BE2C (cell line): Measurements from ENCODE around the gene BHMT.

Experiments
- DNase-seq: peaks from one replicate; pipeline ENCODE4 v3.0.0-alpha.2; 2020
- H3K27me3 ChIP-seq: fragments of 250-450 bp; sonication (Bioruptor Pico); 2 replicates; pipeline ENCODE4 v1.5.1; 2020; ENCODE audit warnings: mild to moderate bottlenecking
- H3K36me3 ChIP-seq: fragments of 250-450 bp; sonication (Bioruptor Pico); 2 replicates; pipeline ENCODE4 v1.5.1; 2020; ENCODE audit warnings: mild to moderate bottlenecking
- H3K4me1 ChIP-seq: fragments of 250-450 bp; sonication (Bioruptor Pico); 2 replicates; pipeline ENCODE4 v1.5.1; 2020
- H3K4me3 ChIP-seq: 2 replicates; pipeline ENCODE4 v1.5.1; 2011; ENCODE audit warnings: low read depth, low read length
- H3K9me3 ChIP-seq: fragments of 250-450 bp; sonication (Bioruptor Pico); 2 replicates; pipeline ENCODE4 v1.5.1; 2020
- TF ChIP-seq, protein P1 (sequence below): IDR thresholded peaks from 2 replicates; pipeline ENCODE4 v1.5.1; 2012; ENCODE audit warnings: mild to moderate bottlenecking, low read depth, low read length

Gene BHMT

DNA sequence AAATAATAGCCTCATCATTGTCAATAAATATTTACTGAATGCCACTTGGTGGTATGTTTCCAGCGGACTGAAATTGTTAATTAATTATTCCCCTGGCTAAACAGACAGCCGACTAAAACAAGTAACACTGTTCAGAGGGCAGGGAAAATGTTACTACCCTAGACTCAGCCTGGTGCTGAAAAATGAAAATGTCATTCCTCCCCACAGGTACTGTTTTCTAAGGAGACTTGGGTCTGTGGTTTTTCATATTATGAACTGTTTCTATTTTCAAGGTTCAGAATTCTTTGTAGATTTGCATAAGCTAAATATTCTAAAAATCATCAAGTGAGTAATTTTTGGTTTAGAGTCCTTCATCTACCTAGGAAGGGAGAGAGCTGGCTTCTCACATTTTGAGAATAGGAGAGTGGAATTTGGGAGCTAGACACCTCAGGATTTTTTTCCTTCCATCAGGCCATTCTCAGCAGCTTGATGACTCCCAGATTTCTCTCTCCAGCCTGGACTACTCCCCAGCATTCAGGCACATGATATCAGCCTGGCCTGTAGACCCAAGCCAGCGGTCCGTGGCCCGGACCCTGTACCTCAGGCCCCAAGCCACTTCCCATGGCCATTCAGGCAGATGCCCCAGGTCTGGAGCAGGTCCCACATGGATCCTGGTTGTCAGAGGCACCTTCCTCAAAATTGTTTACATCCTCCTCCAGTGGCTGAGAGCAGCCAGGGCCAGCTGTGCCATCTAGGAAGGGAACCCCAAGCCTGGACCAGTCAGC is 24.4 kb downstream of the BHMT start:
- no peak for DNase-seq
- H3K27me3 ChIP-seq, result no peaks in the 10 kb centered on the region
- TF ChIP-seq, protein P1, sequence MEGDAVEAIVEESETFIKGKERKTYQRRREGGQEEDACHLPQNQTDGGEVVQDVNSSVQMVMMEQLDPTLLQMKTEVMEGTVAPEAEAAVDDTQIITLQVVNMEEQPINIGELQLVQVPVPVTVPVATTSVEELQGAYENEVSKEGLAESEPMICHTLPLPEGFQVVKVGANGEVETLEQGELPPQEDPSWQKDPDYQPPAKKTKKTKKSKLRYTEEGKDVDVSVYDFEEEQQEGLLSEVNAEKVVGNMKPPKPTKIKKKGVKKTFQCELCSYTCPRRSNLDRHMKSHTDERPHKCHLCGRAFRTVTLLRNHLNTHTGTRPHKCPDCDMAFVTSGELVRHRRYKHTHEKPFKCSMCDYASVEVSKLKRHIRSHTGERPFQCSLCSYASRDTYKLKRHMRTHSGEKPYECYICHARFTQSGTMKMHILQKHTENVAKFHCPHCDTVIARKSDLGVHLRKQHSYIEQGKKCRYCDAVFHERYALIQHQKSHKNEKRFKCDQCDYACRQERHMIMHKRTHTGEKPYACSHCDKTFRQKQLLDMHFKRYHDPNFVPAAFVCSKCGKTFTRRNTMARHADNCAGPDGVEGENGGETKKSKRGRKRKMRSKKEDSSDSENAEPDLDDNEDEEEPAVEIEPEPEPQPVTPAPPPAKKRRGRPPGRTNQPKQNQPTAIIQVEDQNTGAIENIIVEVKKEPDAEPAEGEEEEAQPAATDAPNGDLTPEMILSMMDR, result no peak

DNA sequence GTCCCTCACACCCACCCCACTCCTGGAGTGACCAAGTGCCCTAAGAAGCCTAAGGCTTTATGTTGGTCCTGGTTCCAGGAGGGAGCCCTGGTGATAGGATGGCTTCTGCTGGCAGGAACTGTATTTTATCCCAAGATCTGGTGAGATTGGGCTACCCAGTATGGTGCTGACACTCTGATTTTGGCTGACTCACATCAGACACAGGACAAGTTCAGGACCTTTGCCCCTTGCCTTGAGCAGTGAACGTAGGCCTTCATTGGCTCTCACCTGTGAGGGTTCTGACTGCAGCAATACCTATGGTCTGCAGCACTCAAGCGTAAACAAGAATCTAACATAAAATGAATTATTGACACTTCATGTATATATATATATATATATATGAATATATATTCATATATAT is 25.0 kb downstream of the BHMT start:
- TF ChIP-seq, protein P1, result no peak
- no peaks in the 10 kb centered on the region for H3K9me3 ChIP-seq
- no peak for DNase-seq
- H3K27me3 ChIP-seq, result no peaks in the 10 kb centered on the region
- H3K4me3 ChIP-seq, result no peak overlapping the region
- no peaks in the 10 kb centered on the region for H3K4me1 ChIP-seq
- no peaks in the 10 kb centered on the region for H3K36me3 ChIP-seq

More for the DNA sequence above, 24.4 kb downstream of the BHMT start:
- H3K4me3 ChIP-seq, result no peak overlapping the region
- H3K36me3 ChIP-seq, result no peaks in the 10 kb centered on the region
- H3K9me3 ChIP-seq, result no peaks in the 10 kb centered on the region
- H3K4me1 ChIP-seq, result no peaks in the 10 kb centered on the region

DNA sequence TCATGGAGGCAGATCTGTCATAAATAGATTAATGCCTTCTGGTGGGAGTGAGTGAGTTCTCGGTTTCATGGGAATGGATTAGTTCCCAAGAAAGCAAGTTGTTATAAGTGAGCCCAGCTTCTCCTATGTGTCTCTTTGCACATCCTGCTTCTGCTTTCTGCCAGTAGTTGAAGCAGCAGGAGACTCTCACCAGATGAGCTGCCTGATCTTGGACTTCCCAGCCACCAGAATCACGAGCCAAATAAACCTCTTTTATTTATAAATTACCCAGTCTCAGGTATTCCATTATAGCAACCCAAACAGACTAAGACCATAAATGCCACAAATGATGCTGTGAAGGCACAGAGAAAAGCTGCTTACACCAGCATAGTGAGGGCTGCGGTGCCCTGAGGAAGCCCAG is 28.9 kb downstream of the BHMT start:
- no peaks in the 10 kb centered on the region for H3K4me1 ChIP-seq
- no peak for DNase-seq
- H3K27me3 ChIP-seq, result no peaks in the 10 kb centered on the region
- TF ChIP-seq, protein P1, result no peak
- H3K9me3 ChIP-seq, result no peaks in the 10 kb centered on the region
- H3K4me3 ChIP-seq, result no peak overlapping the region
- H3K36me3 ChIP-seq, result no peaks in the 10 kb centered on the region

DNA sequence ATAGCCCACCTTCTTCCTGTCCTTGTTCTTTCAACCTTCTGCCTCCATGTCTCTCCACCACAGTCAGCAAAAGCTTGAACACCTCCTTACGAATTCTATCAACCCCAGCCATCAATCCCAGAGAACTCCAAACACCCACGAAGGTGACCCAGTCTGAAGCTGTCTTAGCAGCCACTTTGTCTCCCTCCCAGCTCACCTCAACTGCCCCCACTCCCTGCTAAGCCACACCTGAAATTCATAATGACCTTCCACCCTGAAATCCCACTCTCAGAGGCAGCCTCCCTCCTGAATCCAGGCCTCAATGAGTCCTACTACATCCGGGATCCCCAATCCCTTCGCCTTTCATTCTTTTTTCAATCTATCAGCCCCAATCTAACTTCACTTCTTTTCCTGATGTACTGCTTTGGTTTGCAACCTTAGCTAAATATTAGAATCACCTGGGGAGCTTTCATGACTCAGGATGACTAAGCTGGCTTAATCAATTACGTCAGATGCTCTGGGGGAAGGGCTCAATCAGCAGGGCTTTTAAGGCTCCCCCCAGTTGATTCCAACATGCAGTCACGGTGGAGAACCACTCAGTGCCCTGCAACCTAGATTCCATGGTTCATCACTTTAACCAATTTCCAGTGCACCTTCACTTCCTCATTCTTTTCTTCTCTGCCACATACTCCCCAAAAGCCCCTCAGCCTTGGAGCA is 32.2 kb downstream of the BHMT start:
- Histone ChIP-seq H3K36me3 (no peaks in the 10 kb centered on the region), H3K9me3 (no peaks in the 10 kb centered on the region), H3K4me3 (no peak overlapping the region), H3K27me3 (no peaks in the 10 kb centered on the region), H3K4me1 (no peaks in the 10 kb centered on the region)
- TF ChIP-seq, protein P1, result no peak
- no peak for DNase-seq

DNA sequence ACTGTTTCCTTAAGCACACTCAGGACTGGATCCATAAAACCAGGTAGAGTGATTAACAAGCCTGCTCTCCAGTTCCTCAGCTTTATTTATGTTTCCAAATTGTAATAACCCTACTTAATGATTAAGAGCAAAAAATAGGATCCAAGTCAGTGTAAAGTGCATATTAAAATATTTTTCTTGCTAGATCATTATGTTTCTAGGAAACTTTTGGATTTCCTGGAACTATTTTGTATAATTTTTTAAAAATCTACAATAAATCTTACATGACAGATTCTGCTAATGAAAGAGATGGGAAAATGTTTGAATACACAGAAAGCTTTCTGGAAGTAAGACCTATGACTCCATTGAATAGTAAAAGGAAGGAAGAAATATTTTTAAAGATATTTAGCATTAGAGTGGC is 35.5 kb downstream of the BHMT start:
- H3K9me3 ChIP-seq, result no peaks in the 10 kb centered on the region

DNA sequence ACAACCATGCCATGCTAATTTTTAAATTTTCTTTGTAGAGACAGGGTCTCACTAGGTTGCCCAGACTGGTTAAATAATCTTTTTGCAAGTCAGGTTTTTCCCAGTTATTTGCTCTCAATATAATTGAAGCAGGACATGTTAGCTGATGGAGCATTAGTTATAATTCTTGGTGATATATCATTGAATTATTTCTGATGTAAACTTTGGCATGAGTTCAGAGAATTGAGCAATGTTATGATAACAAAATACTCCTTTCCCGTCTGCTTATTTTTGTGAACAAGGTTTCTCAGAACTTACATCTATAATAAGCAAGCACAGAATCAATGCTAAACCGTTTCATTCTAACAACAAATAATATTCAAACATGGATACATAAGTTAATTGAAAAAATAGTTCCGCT is 37.8 kb downstream of the BHMT start:
- no peaks in the 10 kb centered on the region for H3K4me1 ChIP-seq
- H3K27me3 ChIP-seq, result no peaks in the 10 kb centered on the region
- TF ChIP-seq, protein P1, result no peak
- H3K9me3 ChIP-seq, result no peaks in the 10 kb centered on the region
- no peaks in the 10 kb centered on the region for H3K36me3 ChIP-seq
- no peak overlapping the region for H3K4me3 ChIP-seq
- no peak for DNase-seq

More for the DNA sequence above, 35.5 kb downstream of the BHMT start:
- Histone ChIP-seq H3K36me3 (no peaks in the 10 kb centered on the region), H3K4me3 (no peak overlapping the region), H3K4me1 (no peaks in the 10 kb centered on the region), H3K27me3 (no peaks in the 10 kb centered on the region)
- no peak for DNase-seq
- TF ChIP-seq, protein P1, result no peak
